Breast epithelium (tissue), 4 donors: ENCODE results near the gene COQ8B. TPM values are rescaled to one million over a fixed set of nuclear protein-coding genes. Genes with fewer than 3 reads are reported as not detected.

Source experiments
- DNase-seq, 2 donors: peaks; one replicate each; pipeline ENCODE4 v3.0.0-alpha.2; 2019; ENCODE audit warnings: low spot score in 2 of 2
- H3K27ac ChIP-seq, 2 donors: fragments of 200-600 bp; sonication (generic) in 1 of 2; one replicate each; pipeline ENCODE4 v1.5.1; 2016 to 2019; ENCODE audit warnings: mild to moderate bottlenecking in 1 of 2
- H3K27me3 ChIP-seq, 2 donors: fragments of 200-600 bp; sonication (generic) in 1 of 2; one replicate each; pipeline versions ENCODE4 v1.5.1 to v1.6.0; 2017 to 2019; ENCODE audit warnings: control low read depth in 1 of 2, mild to moderate bottlenecking in 1 of 2
- H3K36me3 ChIP-seq: fragments of 200-600 bp; one replicate; pipeline ENCODE4 v1.5.1; 2019
- H3K4me1 ChIP-seq, 2 donors: fragments of 200-600 bp; sonication (generic); one replicate each; pipeline ENCODE4 v1.5.1; 2016 to 2019; ENCODE audit warnings: control low read depth in 1 of 2
- H3K4me3 ChIP-seq, 3 donors: fragments of 200-600 bp; sonication (generic); 1 replicate in 2 of 3; 2 replicates in 1 of 3; pipeline ENCODE4 v1.5.1; 2016 to 2019; ENCODE audit warnings: mild to moderate bottlenecking in 3 of 3, moderate library complexity in 2 of 3
- H3K9me3 ChIP-seq, 2 donors: fragments of 200-600 bp; sonication (generic) in 1 of 2; one replicate each; pipeline ENCODE4 v1.5.1; 2016 to 2019; ENCODE audit warnings: control low read depth in 1 of 2
- CTCF ChIP-seq, 3 donors: fragments of 450-650 bp; IDR thresholded peaks; one replicate each; pipeline ENCODE4 v1.5.1; 2016 to 2017; ENCODE audit warnings: antibody characterized with exemption in 3 of 3, mild to moderate bottlenecking in 3 of 3, moderate library complexity in 3 of 3
- POLR2A ChIP-seq: fragments of 450-650 bp; IDR thresholded peaks from one replicate; pipeline ENCODE4 v1.6.1; 2016; ENCODE audit warnings: antibody characterized with exemption, mild to moderate bottlenecking, moderate library complexity
- POLR2AphosphoS5 ChIP-seq, 3 donors: sonication (generic); formaldehyde crosslinking; IDR thresholded peaks; one replicate each; pipeline ENCODE4 v1.6.1; 2017; ENCODE audit warnings: antibody characterized with exemption in 3 of 3
- intact Hi-C: fragments of 100-400 bp; cut with DNase I; formaldehyde crosslinking; loops from one replicate; pipeline ENCODE4 v1.15.1; 2023; ENCODE audit warnings: low total_unique reads
- total RNA-seq, 3 donors: library from RNA; depleted of rRNA; stranded (reverse); fragments of >200 nt; gene quantifications; one replicate each; pipeline ENCODE4 v1.1.0, GENCODE V29; 2016

The COQ8B gene
- total RNA-seq, 3 donors from 2014 or later, result 28.2 to 50.8 (median 45.7) TPM

GRCh38 chr19:40759352-40759751 is 42.7 kb upstream of the COQ8B start:
- no peak for DNase-seq
- Histone ChIP-seq H3K4me3 (no peak overlapping the region), H3K27me3 (no peaks in the 10 kb centered on the region), H3K4me1 (peaks cover 0 to 5% of the 10 kb centered on the region in 2 donors), H3K36me3 (peaks cover 22% of the 10 kb centered on the region), H3K27ac (no peak overlapping the region), H3K9me3 (no peaks in the 10 kb centered on the region)
- TF ChIP-seq CTCF (IDR thresholded peaks at IDR 0.05) (no peak), POLR2A (no peak), POLR2AphosphoS5 (IDR thresholded peaks at IDR 0.05) (no peak)
- intact Hi-C loops, result no loop called here

- Histone ChIP-seq H3K9me3 (no peaks in the 10 kb centered on the region), H3K36me3 (peaks cover 21% of the 10 kb centered on the region), H3K4me1 (peaks cover 0 to 11% of the 10 kb centered on the region in 2 donors), H3K4me3 (no peak overlapping the region), H3K27ac (no peak overlapping the region), H3K27me3 (no peaks in the 10 kb centered on the region)
- DNase-seq, result no peak
- intact Hi-C loops, result no loop called here
- TF ChIP-seq CTCF (IDR thresholded peaks at IDR 0.05) (no peak), POLR2A (no peak), POLR2AphosphoS5 (IDR thresholded peaks at IDR 0.05) (no peak)
Measured at GRCh38 chr19:40758491-40758890, 41.8 kb upstream of the COQ8B start.

GRCh38 chr19:40756502-40757110 is 39.9 kb upstream of the COQ8B start:
- Histone ChIP-seq H3K4me1 (peaks cover 0 to 11% of the 10 kb centered on the region in 2 donors), H3K36me3 (peaks cover 9% of the 10 kb centered on the region)
- TF ChIP-seq POLR2AphosphoS5 (IDR thresholded peaks at IDR 0.05) (no peak), POLR2A (no peak), CTCF (IDR thresholded peaks at IDR 0.05) (no peak)

GRCh38 chr19:40755791-40756190 is 39.1 kb upstream of the COQ8B start:
- Histone ChIP-seq H3K9me3 (no peaks in the 10 kb centered on the region), H3K4me3 (no peak overlapping the region), H3K36me3 (peaks cover 9% of the 10 kb centered on the region), H3K27me3 (no peaks in the 10 kb centered on the region), H3K27ac (peak overlapping the region; percentile 1 to 25), H3K4me1 (peaks cover 0 to 11% of the 10 kb centered on the region in 2 donors)
- intact Hi-C loops, result no loop called here
- DNase-seq, result no peak
- no peak for TF ChIP-seq CTCF (IDR thresholded peaks at IDR 0.05)
- TF ChIP-seq POLR2AphosphoS5 (IDR thresholded peaks at IDR 0.05), result no peak
- TF ChIP-seq POLR2A, result no peak

More at GRCh38 chr19:40756502-40757110, 39.9 kb upstream of the COQ8B start:
- DNase-seq, result no peak
- Histone ChIP-seq H3K27ac (peak overlapping the region in 1 of 2 donors; percentile 25), H3K27me3 (no peaks in the 10 kb centered on the region), H3K4me3 (no peak overlapping the region), H3K9me3 (no peaks in the 10 kb centered on the region)
- intact Hi-C loops, result no loop called here

- Histone ChIP-seq H3K4me1 (peaks cover 0 to 11% of the 10 kb centered on the region in 2 donors), H3K4me3 (no peak overlapping the region), H3K27me3 (no peaks in the 10 kb centered on the region), H3K27ac (no peak overlapping the region), H3K9me3 (no peaks in the 10 kb centered on the region), H3K36me3 (peaks cover 9% of the 10 kb centered on the region)
- intact Hi-C loops, result no loop called here
- no peak for DNase-seq
- no peak for TF ChIP-seq POLR2AphosphoS5 (IDR thresholded peaks at IDR 0.05)
- no peak for TF ChIP-seq POLR2A
- TF ChIP-seq CTCF (IDR thresholded peaks at IDR 0.05), result no peak
Measured at GRCh38 chr19:40755248-40755624, 38.5 kb upstream of the COQ8B start.
